Stimulated activated CD4-positive, alpha-beta T cell treated with anti-CD3 and anti-CD28 coated beads, Interleukin-1b, Interleukin-23, amount 100 ng/mL, for 1 hour (primary cell): Measurements from ENCODE around the gene CPLANE1.
"Not testable (repeated sequence)": the region's sequence is repeated elsewhere in the genome, so short reads cannot be mapped to it uniquely, and the experiment has no call there.

Experiments used
- DNase-seq, 2 donors: peaks; one replicate each; pipeline ENCODE4 v3.0.0-alpha.2; 2020; ENCODE audit warnings: low read depth in 2 of 2

CPLANE1 gene

GRCh38 chr5:37248970-37249814 is at the start of gene CPLANE1:
CPLANE1 (minus strand) TSS chr5:37249376; CDS start chr5:37247698, 1,678 bp downstream.
- DNase-seq, result peak; percentile 3 to 29

DNA sequence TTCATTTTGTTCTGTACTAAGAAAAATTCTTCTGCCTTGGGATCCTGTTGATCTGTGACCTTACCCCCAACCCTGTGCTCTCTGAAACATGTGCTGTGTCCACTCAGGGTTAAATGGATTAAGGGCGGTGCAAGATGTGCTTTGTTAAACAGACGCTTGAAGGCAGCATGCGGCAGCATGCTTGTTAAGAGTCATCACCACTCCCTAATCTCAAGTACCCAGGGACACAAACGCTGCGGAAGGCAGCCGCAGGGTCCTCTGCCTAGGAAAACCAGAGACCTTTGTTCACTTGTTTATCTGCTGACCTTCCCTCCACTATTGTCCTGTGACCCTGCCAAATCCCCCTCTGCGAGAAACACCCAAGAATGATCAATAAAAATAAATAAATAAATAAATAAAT is 47.1 kb upstream of the CPLANE1 start:
- DNase-seq, result not testable (repeated sequence)

DNA sequence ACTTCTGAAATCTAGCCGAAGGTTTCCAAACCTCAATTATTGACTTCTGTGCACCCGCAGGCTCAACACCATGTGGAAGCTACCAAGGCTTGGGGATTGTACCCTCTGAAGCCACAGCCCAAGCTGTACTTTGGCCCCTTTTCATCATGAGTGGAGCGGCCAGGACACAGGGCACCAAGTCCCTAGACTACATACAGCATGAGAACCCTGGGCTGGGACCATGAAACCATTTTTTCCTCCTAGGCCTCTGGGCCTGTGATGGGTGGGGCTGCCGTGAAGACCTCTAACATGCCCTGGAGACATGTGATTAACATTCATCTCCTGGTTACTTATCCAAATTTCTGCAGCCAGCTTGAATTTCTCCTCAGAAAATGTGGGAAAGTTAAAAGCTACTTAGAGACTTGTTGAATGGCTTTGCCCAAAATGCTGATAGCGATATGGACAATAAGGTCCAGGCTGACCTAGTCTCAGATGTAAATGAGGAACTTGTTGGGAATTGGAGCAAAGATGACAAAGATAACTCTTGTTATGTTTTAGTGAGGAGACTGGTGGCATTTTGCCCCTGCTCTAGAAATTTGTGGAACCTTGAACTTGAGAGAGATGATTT is 34.1 kb upstream of the CPLANE1 start:
- no peak for DNase-seq

DNA sequence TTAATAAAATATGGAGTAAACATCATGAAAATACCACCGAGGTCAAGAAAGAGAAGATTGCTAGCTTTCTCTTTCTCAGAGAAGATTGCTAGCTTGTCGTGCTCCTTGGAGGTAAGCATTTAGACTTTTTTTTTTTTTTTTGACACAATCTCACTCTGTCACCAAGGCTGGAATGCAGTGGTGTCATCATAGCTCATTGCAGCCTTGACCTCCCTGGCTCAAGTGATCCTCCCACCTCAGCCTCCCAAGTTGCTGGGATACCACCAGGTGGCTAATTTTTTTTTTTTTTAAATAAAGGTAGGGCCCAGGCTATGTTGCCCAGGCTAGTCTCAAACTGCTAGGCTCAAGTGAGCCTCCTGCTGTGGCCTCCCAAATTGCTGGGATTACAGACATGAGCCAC is 26.3 kb upstream of the CPLANE1 start:
- no peak for DNase-seq

GRCh38 chr5:37272511-37272910 is 23.3 kb upstream of the CPLANE1 start:
- no peak for DNase-seq

DNA sequence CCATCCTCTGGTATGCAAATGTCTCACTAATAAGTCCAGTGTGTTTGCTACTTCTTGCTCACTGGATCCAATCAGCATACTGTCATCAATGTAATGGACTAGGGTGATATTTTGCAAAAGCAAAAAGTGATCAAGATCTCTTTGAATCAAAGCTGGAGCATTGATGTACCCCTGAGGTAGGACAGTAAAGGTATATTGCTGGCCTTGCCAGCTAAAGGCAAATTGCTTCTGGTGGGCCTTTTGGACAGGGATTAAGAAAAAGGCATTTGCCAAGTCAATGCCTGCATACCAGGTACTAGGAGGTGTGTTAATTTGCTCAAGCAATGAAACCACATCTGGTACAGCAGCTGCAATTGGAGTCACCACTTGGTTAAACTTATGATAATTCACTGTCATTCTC is 18.9 kb upstream of the CPLANE1 start:
- not testable (repeated sequence) for DNase-seq

- DNase-seq, result no peak
Measured at GRCh38 chr5:37255774-37256358, 6.7 kb upstream of the CPLANE1 start.

DNA sequence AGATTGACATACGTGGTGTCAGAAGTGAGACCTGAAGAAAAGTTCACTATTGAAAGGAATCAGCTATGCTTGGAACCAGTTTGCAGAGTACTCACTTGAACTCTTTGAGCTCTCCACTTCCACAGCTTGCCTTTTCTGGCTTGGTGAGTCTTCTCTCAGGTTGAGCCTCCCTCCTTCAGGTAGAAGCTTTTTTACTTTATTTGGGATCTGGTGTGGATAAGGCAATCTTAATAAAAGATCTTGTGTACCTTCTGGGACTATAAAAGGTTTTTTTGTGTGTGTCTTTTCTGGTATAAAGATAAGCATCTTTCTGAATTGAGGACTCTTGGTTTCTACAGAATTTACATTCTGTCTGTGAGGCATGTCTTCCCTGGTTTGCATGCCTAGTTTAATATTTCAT is 5.4 kb upstream of the CPLANE1 start:
- DNase-seq, result no peak

- DNase-seq, result no peak
Measured at GRCh38 chr5:37251665-37252064, 2.5 kb upstream of the CPLANE1 start.

DNA sequence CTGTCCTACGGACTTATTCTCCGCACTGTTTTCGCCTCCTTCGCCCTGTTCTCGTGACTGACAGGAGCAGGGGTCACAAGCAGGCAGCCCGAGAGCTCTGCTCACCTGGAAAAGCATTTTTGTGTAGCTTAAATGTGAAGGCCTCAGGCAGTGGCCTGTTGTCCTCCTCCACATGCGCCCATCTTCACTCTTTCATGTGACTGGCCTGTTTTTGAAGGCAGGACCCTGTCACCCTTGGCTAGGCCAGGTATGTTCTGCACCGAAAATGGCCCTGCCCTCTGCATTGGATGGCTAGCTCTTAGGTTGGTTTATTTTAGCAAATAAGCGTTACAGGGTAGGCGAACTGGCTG is 614 bp upstream of the CPLANE1 start:
- DNase-seq, result no peak

DNA sequence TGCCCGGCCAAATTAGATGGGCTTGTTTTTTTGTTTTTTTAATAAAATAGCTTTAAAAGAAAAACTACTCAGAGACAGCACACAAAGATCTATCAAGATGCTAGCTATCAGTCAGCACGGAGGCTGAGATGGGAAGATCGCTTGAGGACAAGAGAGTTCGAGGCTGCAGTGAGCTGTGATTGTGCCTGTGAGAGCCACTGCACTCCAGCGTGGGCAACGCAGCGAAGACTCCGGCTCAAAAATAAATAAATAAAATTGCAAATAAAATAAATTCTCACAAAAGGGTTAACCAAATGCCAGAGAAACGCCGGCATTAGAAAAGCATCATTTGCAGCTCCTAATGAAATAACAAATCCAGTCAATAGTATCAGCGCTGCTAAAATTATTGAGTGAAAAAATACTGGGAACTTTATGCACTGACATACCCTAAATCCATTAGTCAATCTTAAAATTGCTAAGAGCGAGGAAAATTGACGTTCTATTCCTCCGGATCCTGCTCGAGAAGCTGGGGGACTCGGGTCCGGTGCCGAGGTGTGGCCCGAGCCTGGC is 681 bp downstream of the CPLANE1 start:
- no peak for DNase-seq

- DNase-seq, result no peak
Measured at GRCh38 chr5:37247496-37247895, 1.7 kb downstream of the CPLANE1 start.

DNA sequence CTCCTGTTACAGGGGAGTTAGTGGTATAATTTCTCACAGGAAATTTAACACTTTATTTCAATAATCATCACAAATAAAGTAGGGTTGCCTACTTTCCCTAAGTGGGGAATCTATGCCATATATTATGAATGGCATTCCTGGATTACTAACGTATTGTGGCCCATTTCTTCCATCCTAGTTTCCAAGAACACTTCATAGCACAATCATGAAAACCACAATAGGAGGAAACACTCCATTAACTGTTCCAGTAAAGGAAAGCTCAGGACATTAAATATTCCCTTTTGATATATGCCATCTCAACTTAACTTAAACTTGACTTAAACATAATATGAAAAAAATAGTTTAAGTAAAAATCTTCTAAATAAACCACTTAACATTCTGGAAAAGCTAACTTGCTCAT is 2.1 kb downstream of the CPLANE1 start:
- DNase-seq, result no peak

DNA sequence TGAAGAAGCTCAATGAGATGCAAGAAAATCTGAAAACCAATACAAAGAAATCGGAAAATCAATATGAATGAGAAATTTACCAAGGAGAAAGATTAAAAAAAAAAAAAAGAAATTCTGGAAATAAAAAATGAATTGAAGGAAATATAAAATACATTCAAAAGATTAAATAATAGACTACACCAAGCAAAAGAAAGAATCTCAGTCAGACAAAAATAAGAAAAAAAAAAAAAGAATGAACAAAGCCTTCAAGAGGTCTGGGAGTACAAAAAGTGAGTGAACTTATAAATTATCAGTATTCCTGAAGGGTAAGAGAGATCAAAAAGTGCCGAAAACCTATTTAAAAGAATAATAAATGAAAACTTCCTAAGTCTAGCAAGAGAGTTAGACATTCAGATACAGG is 14.9 kb downstream of the CPLANE1 start:
- no peak for DNase-seq

- DNase-seq, result no peak
Measured at GRCh38 chr5:37226377-37226776, 22.8 kb downstream of the CPLANE1 start.

DNA sequence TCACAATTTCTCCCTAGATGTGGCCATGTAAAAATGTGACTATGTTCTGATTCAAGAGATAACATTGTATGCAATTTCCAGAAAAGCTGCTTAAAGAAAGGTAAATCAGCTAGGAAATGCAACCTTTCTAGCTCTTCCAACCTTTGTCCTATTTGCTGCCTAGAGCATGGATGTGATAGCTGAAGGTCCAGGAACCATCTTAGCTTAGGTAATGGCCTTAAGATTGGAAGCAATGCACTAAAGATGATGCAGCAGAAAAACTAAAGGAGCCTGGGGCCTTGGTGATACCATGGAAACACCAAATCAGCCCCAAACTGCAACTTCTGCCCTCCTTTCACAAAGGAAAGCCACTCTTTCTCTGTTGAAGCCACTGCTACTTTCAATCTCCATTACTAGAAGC is 27.0 kb downstream of the CPLANE1 start:
- no peak for DNase-seq

DNA sequence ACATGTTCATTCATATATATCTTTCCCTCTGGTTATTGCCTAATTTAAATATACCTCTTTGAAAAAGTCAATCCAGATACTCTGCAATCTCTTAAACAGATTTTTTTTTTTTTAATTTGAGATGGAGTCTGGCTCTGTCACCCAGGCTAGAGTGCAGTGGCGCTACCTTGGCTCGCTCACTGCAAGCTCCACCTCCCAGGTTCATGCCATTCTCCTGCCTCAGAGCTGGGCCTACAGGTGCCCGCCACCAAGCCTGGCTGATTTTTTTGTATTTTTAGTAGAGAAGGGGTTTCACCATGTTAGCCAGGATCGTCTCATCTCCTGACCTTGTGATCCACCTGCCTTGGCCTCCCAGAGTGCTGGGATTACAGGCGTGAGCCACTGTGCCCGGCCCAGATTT is 28.8 kb downstream of the CPLANE1 start:
- not testable (repeated sequence) for DNase-seq

- DNase-seq, result not testable (repeated sequence)
Measured at GRCh38 chr5:37219384-37219783, 29.8 kb downstream of the CPLANE1 start.

DNA sequence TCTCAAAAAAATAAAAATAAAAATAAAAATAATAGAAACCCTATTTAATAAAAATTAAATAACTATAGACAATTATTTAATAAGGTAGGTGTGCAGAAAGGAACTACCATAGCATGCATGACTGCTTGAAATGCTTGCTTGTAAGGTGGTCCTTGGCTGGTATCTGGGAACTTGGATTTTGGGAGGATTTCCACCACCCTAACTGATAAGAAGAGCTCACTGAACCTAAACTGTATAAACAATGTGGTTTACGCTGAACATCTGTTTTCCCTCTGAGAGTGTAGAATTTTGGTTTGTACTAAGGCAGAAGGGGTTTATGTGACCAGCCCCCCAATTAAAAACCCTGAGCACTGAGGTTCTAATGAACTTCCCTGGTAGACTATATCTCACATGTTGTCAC is 31.2 kb downstream of the CPLANE1 start:
- no peak for DNase-seq

DNA sequence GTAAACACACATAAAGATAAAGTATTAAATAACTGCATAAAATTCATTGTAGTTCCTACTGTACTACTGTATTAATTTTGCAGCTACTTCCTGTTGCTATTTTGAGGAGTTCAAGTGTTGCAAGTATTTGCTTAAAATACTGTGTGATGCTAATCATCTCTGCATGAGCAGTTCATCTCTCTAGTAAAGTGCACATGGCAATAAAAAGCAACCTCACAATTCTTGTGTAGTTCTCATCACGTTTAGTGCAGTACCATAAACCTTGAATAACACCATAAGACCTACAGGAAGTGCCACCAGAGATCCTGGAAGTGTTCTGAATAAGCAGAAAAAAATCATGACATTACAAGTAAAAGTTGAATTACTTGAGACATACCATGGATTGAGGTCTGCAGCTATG is 34.6 kb downstream of the CPLANE1 start:
- DNase-seq, result no peak

DNA sequence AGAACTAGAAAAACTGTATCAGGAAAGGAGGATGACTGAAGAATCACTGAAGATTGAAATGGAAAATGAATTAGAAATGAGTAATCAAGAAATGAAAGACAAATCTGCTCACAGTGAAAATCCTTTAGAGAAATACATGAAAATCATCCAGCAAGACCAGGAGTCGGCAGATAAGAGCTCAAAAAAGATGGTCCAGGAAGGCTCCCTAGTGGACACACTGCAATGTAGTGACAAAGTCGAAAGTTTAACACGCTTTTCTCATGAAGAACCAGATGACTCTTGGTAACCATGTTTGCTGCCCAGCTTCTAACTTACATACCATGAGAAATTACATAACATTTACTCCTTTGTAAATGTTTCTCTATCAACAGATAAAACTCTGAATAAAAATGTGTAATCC is 37.1 kb downstream of the CPLANE1 start:
- DNase-seq, result no peak

- no peak for DNase-seq
Measured at GRCh38 chr5:37211661-37212060, 37.5 kb downstream of the CPLANE1 start.
